Heart right ventricle (tissue), 16 donors: Measurements from ENCODE around the gene GALNT14. TPM values are rescaled to one million over a fixed set of nuclear protein-coding genes. Genes with fewer than 3 reads are reported as not detected.

Source experiments
- ATAC-seq, 8 donors: fragments of 200-7000 bp; cut with Tn5 transposase; one replicate each; pipeline ENCODE4 v1.9.1; 2020; ENCODE audit warnings: mild to moderate bottlenecking in 8 of 8, moderate library complexity in 8 of 8, moderate number of reproducible peaks in 1 of 8
- DNase-seq, 2 donors: peaks; one replicate each; pipeline ENCODE4 v3.0.0-alpha.2; 2020
- H3K27ac ChIP-seq, 10 donors: fragments of 200-600 bp; sonication (generic) in 2 of 10; one replicate each; pipeline versions ENCODE4 v1.5.0 to v1.8.0; 2020 to 2022; ENCODE audit warnings: mild to moderate bottlenecking in 3 of 10
- H3K27me3 ChIP-seq, 7 donors: fragments of 200-600 bp; one replicate each; pipeline ENCODE4 v1.8.0; 2021 to 2022; ENCODE audit warnings: mild to moderate bottlenecking in 2 of 7
- H3K36me3 ChIP-seq, 9 donors: fragments of 200-600 bp; sonication (generic) in 1 of 9; one replicate each; pipeline versions ENCODE4 v1.5.0 to v1.8.0; 2020 to 2022; ENCODE audit warnings: mild to moderate bottlenecking in 2 of 9
- H3K4me1 ChIP-seq, 9 donors: fragments of 200-600 bp; sonication (generic) in 1 of 9; one replicate each; pipeline versions ENCODE4 v1.5.0 to v1.8.0; 2020 to 2022; ENCODE audit warnings: mild to moderate bottlenecking in 4 of 9
- H3K4me3 ChIP-seq, 10 donors: fragments of 200-600 bp; sonication (generic) in 2 of 10; one replicate each; pipeline versions ENCODE4 v1.5.0 to v1.8.0; 2020 to 2022; ENCODE audit warnings: mild to moderate bottlenecking in 7 of 10, moderate library complexity in 2 of 10
- H3K9me3 ChIP-seq, 11 donors: fragments of 200-600 bp in 10 of 11; sonication (generic) in 2 of 11; one replicate each; pipeline versions ENCODE4 v1.5.0 to v1.8.0; 2013 to 2022; ENCODE audit warnings: mild to moderate bottlenecking in 2 of 11, control low read depth in 1 of 11, moderate library complexity in 1 of 11
- CTCF ChIP-seq, 9 donors: fragments of 200-600 bp; sonication (generic) in 2 of 9; IDR thresholded peaks; one replicate each; pipeline versions ENCODE4 v1.5.0 to v1.8.0; 2021 to 2022; ENCODE audit warnings: antibody characterized with exemption in 9 of 9, mild to moderate bottlenecking in 5 of 9, moderate library complexity in 1 of 9
- WGBS, 2 donors: extraction: QIAGEN DNeasy Blood & Tissue Kit; methylation state at CpG; one replicate each; pipeline ENCODE4 v1.1.7; 2013; ENCODE audit warnings: inconsistent platforms in 1 of 2; 5-methylcytosine and 5-hydroxymethylcytosine counted together
- intact Hi-C, 10 donors: fragments of 100-400 bp; cut with DNase I; formaldehyde crosslinking; loops; one replicate each; pipeline versions ENCODE4 v1.11.1 to v1.14.2; 2022
- polyA plus RNA-seq, 2 donors: library from polyadenylated mRNA; stranded (reverse); fragments of 200-250 nt; gene quantifications; one replicate each; pipeline ENCODE4 v1.2.3, GENCODE V29; 2013
- total RNA-seq, 10 donors: library from RNA; stranded (reverse); fragmentation: NEBNext Ultra II Directional in 3 of 10; extraction: Animal tissue kit (Norgen Biotek cat#: 25700) in 3 of 10; gene quantifications; one replicate each; pipeline versions ENCODE4 v1.2.1 to v1.2.4, GENCODE V29; 2021 to 2023
- donor health status: Arrhythmogenic right ventricular cardiomyopathy.
- donor health status: ischemic (EF 13 %, LVEDD 7.1; RV severe dilation, severe dysfunction).
- donor health status: healthy with polysubstance abuse.
- donor health status: DM: no; HTN: yes; CAD: no.
- donor health status: DM: no; HTN: no; CAD: no.
- donor health status: ischemic (EF 25% LVEDD 6.9; RV normal size, moderate dysfunction).
- donor health status: ischemic (EF 25% LVEDD 5.7; RV mildly dilated, moderate dysfunction).
- donor health status: healthy.
- donor health status: DM: yes; HTN: yes; CAD: no.
- donor health status: Ischemic cardiomyopathy.
- donor health status: ischemic (EF 35%, LVEDD 5.7; RV mildly dilated, moderate dysfunction).
- donor health status: nonischemic (EF 11% LVEDD 7.7; RV severe dilation, severe dysfunction).
- donor health status: DM: yes; HTN: yes; CAD: no.
- donor health status: PGD.
- donor health status: ischemic (EF 29% LVEDD 5.4; RV normal size, mild dysfunction).
- donor health status: nonischemic (EF 23%, LVEDD 6.1; RV moderate dilation, normal function).

GALNT14 gene
- total and polyA plus RNA-seq, 12 donors, result 0.17 to 1.4 (median 0.63) TPM; not detected in 2

GRCh38 chr2:30923623-30924022, 214.6 kb downstream of the GALNT14 start:
- no peaks in the 10 kb centered on the region for H3K9me3 ChIP-seq
- ATAC-seq (no peak), DNase-seq (no peak)
- no peak for TF ChIP-seq CTCF (IDR thresholded peaks at IDR 0.05)
- H3K4me3 ChIP-seq, result no peak overlapping the region
- H3K4me1 ChIP-seq, result no peaks in the 10 kb centered on the region
- intact Hi-C loops, result no loop called here
- 82 to 84% methylated on average over 5 of the region's 5 CpGs for WGBS, 2 donors
- H3K36me3 ChIP-seq, result no peaks in the 10 kb centered on the region
- H3K27me3 ChIP-seq, result peaks cover 0 to 2% (median 0%) of the 10 kb centered on the region in 7 donors
- H3K27ac ChIP-seq, result no peak overlapping the region

GRCh38 chr2:30920511-30920910, 217.7 kb downstream of the GALNT14 start:
- ATAC-seq, result no peak

GRCh38 chr2:30915486-30915885, 222.8 kb downstream of the GALNT14 start:
- Histone ChIP-seq H3K27ac (no peak overlapping the region), H3K4me3 (no peak overlapping the region), H3K27me3 (no peaks in the 10 kb centered on the region), H3K4me1 (peaks cover 0 to 2% (median 0%) of the 10 kb centered on the region in 9 donors), H3K36me3 (no peaks in the 10 kb centered on the region), H3K9me3 (no peaks in the 10 kb centered on the region)
- peak in 6 of 8 donors; percentile 17 to 83 (median 52) for ATAC-seq
- WGBS, 2 donors, result 40 to 46% methylated on average over 3 of the region's 3 CpGs
- peak; percentile 27 for DNase-seq
- intact Hi-C loops, result no loop called here
- TF ChIP-seq CTCF (IDR thresholded peaks at IDR 0.05), result peak; percentile 6 to 49 (median 37)

More at GRCh38 chr2:30920511-30920910, 217.7 kb downstream of the GALNT14 start:
- intact Hi-C loops, result no loop called here
- Histone ChIP-seq H3K36me3 (no peaks in the 10 kb centered on the region), H3K27ac (no peak overlapping the region), H3K27me3 (peaks cover 0 to 2% (median 0%) of the 10 kb centered on the region in 7 donors), H3K4me1 (no peaks in the 10 kb centered on the region), H3K9me3 (no peaks in the 10 kb centered on the region), H3K4me3 (no peak overlapping the region)
- no peak for DNase-seq
- 82 to 87% methylated on average over 5 of the region's 5 CpGs for WGBS, 2 donors
- TF ChIP-seq CTCF (IDR thresholded peaks at IDR 0.05), result no peak

DNA sequence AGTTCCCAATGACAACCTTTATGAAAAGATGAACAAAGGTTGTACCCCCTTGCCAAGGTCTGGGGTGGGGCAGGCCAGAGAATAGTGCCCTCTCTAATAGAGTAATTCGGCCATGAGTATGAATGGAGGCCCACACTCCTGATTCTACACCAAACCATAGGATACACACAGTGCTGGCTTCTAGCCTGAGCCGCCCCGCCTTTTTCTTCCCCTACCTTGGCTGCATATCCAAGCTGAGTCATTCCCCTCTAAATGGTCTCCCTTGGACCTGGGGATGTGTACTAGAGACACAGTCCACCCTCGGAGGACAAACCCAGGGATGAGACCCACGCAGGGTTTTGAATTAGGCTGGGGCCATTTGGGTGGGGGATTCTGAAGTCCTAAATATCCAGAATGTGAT, 223.8 kb downstream of the GALNT14 start:
- DNase-seq (no peak), ATAC-seq (no peak)
- no peak overlapping the region for H3K27ac ChIP-seq
- H3K27me3 ChIP-seq, result no peaks in the 10 kb centered on the region
- peaks cover 0 to 2% (median 0%) of the 10 kb centered on the region in 9 donors for H3K4me1 ChIP-seq
- H3K4me3 ChIP-seq, result no peak overlapping the region
- TF ChIP-seq CTCF (IDR thresholded peaks at IDR 0.05), result no peak
- no peaks in the 10 kb centered on the region for H3K36me3 ChIP-seq
- H3K9me3 ChIP-seq, result no peaks in the 10 kb centered on the region
- intact Hi-C loops, result no loop called here
- 93 to 95% methylated on average over 5 of the region's 5 CpGs for WGBS, 2 donors
